HG02852 (cell line): ENCODE measurements around the gene SOBP.
A peak's percentile ranks its signal among the peaks of the same experiment; 100 is the strongest.

Experiments used
- ATAC-seq: cut with Tn5 transposase; IDR thresholded peaks from one replicate; pipeline ENCODE4 v1.9.1; 2021; ENCODE audit warnings: mild to moderate bottlenecking, moderate library complexity; ENCODE audit not compliant: unreplicated experiment

SOBP gene

GRCh38 chr6:107633680-107634323, 143.9 kb downstream of the SOBP start:
- no peak for ATAC-seq

GRCh38 chr6:107634324-107635056, 144.6 kb downstream of the SOBP start:
- no peak for ATAC-seq

- no peak for ATAC-seq
These were observed 145.2 kb downstream of the SOBP start for GRCh38 chr6:107635057-107635515.

DNA sequence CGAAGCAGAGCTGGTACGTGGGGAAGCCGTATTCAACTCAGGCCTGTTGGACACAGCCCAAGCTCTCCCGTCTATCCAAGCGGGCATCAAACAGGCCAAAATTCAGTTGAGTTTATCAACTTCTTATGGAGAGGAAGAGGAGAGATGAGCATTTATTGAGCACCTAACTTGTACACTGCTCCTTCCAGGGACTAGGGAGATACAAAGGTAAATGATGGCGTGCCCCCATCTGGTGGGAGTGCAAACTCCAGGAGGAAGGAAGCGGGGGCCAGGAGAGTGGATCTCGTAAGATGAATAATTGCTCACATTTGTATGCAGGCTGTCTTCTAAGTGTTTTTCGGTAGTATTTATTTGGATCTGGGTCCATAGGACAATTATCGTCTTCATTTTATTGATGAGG, 146.6 kb downstream of the SOBP start:
- no peak for ATAC-seq

GRCh38 chr6:107637316-107638315, 147.7 kb downstream of the SOBP start:
- ATAC-seq = no peak

- ATAC-seq = no peak
These were observed 148.6 kb downstream of the SOBP start for GRCh38 chr6:107638493-107638892.

DNA sequence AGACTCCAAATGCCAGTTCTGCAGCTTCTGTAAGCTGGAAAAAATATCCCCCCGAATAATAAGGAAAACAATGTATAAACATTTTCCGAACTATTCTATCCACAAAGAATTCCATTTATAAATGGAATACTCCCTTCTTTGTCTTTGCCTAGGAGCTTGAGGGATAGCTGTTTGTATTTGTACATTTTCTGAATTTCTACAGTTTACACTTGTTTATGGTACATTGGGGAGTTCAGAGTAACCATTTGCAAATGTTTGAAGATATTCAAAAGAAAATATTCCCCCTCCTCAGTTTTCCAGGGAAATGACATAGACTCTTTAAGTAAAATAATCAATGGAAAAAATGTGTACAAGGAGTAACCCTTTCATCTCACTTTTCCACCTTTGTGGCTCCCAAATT, 149.6 kb downstream of the SOBP start:
- ATAC-seq = no peak

GRCh38 chr6:107641071-107641470, 151.2 kb downstream of the SOBP start:
- ATAC-seq = no peak

GRCh38 chr6:107641500-107641941, 151.6 kb downstream of the SOBP start:
- no peak for ATAC-seq

- peak; percentile 67 for ATAC-seq
These were observed 152.4 kb downstream of the SOBP start for GRCh38 chr6:107642095-107642860.

GRCh38 chr6:107642861-107643328, 153.0 kb downstream of the SOBP start:
- ATAC-seq = peak; percentile 26

DNA sequence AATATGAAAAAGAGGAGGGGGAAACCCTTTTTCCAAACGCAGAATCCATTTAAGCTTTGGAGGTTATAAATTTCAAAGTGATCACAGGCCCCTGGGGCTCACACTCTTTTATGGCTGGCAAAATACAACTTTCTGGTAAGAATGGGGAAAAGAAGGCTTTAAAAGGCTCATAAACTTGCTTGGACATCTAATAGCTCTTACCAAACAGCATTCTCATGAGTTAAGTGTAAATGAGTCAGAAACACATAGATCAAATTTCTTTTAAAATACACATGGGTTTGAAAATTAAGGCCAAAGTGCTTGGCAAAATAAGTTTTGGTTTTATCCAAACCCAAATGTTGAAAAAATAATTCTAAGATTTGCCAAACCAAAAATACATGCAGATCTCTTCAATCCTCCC, 154.6 kb downstream of the SOBP start:
- no peak for ATAC-seq

DNA sequence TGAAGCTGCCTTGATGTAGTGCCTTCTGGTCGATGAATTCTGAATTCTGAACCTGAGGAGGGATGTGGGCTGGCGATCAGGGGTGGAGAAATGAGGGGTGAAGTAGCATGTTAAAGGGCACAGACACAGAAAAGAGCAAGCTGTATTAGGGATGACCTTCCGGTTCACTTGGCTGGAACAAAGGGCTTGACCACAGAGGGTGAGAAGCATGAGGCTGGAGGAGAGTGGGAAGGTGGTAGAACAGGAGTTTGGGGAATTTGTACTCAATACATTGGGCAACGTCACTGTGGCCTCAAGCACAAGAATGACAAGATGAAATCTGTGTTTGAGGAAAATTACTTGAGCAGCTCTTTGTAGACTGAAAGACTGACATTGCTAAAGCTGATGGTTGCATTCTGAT, 155.8 kb downstream of the SOBP start:
- ATAC-seq = no peak

DNA sequence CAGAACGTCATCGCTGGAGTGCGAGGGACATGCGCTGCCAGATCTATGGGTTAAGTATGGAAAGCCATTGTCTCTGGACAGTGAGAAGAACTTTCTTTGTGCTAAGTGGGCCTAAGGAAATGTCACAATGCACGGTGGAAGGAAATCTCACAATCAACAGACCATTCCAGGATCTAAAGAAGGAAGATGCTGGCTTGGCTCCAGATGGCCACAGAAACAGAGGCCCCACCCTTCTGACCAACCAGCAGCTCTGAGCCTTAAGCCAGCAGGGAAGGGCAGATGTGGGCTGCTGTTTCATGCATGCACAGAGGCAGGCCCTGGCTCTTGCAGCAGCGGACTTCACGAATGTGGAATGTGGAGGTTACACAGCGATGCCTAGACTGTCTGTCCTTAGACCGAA, 156.3 kb downstream of the SOBP start:
- no peak for ATAC-seq

DNA sequence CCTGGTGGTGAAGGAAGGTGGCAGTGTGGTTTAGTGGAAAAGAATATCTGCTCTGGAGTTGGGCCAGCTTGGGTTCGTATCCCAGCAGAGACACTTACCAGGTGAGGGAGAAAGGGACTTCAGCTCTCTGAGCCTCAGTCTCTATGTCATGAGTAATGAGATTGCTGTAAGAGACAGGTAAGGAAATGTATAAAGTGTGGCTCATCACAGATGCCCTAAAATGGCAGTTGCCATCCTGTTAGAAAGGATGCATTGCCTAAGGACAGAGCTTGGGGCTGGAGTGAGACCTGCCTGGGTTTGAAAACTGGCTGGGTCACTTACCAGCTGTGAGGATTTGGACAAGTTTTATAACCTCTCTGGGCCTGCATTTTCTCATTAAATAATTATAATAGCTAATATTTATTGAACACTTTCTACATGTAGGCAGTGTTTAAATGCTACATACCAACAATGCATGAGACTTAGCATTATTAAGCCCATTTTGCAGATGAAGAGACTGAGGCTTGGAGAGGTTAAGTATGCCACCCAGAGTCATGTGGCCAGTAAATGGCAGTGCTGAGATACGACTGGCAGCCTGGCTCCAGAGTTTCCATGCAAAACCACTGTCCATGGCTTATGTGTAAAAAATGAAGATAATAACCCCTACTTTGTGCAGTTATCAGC, 157.0 kb downstream of the SOBP start:
- ATAC-seq = no peak

- no peak for ATAC-seq
These were observed 157.6 kb downstream of the SOBP start for GRCh38 chr6:107647439-107647948.

GRCh38 chr6:107648983-107649382, 159.1 kb downstream of the SOBP start:
- ATAC-seq = no peak

GRCh38 chr6:107652526-107653182, 162.7 kb downstream of the SOBP start:
- ATAC-seq = no peak

DNA sequence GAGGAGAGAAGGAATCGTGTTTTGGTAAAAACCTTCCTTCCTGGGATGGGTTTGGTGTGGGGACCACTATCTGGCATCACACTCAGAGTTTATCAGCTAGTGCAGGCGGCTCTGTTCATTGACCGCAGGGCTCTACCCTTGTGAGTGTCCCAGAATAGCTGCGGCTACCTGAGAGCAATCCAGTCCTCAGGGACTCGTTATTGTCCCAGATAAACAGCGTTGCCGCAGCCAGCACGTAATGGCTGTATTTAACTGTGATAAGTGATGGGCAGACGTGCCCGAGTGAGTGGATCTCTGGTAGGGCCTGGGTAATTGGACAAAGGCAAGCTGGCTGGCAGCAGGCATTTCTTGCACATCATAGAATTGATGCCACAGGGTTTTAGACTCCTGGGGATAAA, 163.3 kb downstream of the SOBP start:
- no peak for ATAC-seq
